Left cardiac atrium (tissue), 4 donors: Measurements from ENCODE around the gene CALM1. TPM values are rescaled to one million over a fixed set of nuclear protein-coding genes. Genes with fewer than 3 reads are reported as not detected.
"Not testable (repeated sequence)": the region's sequence is repeated elsewhere in the genome, so short reads cannot be mapped to it uniquely, and the experiment has no call there.

ENCODE experiments used
- ATAC-seq, 2 donors: fragments of 200-7000 bp; cut with Tn5 transposase; one replicate each; pipeline ENCODE4 v1.9.1; 2020; ENCODE audit warnings: mild to moderate bottlenecking in 2 of 2, moderate library complexity in 2 of 2
- DNase-seq: peaks from one replicate; pipeline ENCODE4 v3.0.0-alpha.2; 2020
- intact Hi-C, 2 donors: fragments of 100-400 bp; cut with DNase I; formaldehyde crosslinking; loops; one replicate each; pipeline versions ENCODE4 v1.14.1 to v1.15.1; 2022 to 2023
- total RNA-seq, 2 donors: library from RNA; stranded (reverse); fragmentation: NEBNext Ultra II Directional; extraction: Animal tissue kit (Norgen Biotek cat#: 25700); gene quantifications; one replicate each; pipeline ENCODE4 v1.2.1, GENCODE V29; 2021
- donor health status: DM: no; HTN: yes; CAD: no.
- donor health status: DM: no; HTN: yes; CAD: no; lungs with severe emphysema.
- donor health status: DM: yes; HTN: yes; CAD: no.
- donor health status: Dilated cardiomyopathy.

Gene CALM1
- total RNA-seq, 2 donors from 2014 or later, result 428 to 511 TPM

- DNase-seq, result peak; percentile 73
- peak; percentile 39 to 46 for ATAC-seq
- intact Hi-C loops, result loop anchor here in 1 of 2 donors (1.0 to 5.0 kb wide), 3 partner anchors 15 to 315 kb away; partner anchors contain the start of genes CALM1 and NRDE2
Measured at GRCh38 chr14:90382491-90383125, 14.2 kb upstream of the CALM1 start.

DNA sequence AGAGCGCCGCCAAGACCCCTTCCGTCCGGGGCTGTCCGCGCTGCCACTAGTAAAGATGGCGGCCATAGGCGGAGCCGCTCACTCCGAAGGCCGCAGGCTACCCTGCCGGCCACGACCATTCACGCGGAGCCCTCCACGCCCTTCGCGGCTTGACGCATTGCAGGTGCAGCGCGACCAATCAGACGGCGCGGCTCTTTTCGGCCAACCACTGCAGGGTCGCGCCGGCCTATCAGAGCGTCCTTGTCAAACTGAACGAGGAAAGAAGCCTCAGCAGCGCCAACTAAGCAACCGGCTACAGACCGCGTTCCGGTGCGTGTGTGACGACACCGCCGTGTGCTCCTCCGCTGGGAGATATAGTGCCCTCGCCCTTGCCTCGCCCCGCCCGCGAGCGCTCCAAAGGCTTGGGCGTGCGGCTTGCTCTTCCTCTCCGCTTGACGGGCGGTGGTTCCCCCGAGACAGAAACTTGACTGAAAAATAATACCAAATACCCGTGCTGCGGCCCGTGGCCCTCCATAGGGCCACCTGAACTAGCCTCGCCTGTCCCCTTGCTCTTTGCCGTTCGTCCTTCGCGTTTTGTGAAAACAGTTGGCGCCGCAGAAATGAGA lies 13.6 kb upstream of the CALM1 start:
- ATAC-seq (peak; percentile 93 to 96), DNase-seq (peak; percentile 100)
- intact Hi-C loops, result loop anchor here in 1 of 2 donors (1.0 to 5.0 kb wide), 3 partner anchors 14 to 314 kb away; partner anchors contain the start of genes CALM1 and NRDE2

DNA sequence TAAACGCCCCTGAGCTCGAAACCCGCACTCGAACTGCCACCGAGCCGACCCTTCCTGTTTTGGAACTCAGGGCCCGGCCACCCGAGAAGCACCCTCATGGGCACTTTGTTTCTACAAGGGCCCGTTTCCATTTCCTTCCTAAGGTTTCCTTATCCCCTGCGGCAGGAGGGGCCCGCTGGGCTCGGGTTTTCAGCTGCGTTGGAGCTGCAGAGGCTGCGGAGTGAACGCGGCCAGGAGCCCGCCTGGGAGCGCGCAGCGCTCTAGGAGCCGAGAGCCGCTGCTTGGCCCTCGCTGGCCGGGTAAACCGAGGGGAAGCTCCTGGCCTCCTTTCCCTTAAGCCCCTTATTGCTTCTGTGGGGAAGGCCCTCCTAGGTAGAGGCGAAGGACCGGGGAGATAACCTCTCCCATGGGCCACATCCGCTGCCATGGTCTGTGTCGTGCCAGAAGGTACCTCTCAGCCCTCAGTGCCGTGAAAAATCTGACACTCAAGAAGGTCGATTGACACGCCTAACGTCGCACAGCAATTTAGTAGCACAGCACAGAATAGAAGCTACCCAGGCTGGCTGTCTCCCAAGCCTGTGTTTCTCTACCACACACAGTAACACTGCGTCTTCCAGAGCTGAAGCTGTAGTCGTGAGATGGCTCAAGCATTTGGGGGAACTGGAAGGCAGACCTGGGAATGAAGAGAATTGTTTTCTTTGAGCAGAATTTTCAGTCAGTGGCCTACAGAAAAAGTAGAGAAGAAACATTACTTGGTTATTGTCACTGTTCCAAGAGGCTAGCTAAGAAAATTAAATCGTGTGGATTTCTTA lies 12.9 kb upstream of the CALM1 start:
- intact Hi-C loops, result loop anchor here in 1 of 2 donors (1.0 to 5.0 kb wide), 3 partner anchors 13 to 313 kb away; partner anchors contain the start of genes CALM1 and NRDE2
- DNase-seq, result peak; percentile 71
- peak; percentile 35 to 49 for ATAC-seq

GRCh38 chr14:90384543-90384911 lies 12.3 kb upstream of the CALM1 start:
- DNase-seq, result no peak
- ATAC-seq, result no peak
- intact Hi-C loops, result loop anchor here in 1 of 2 donors (5.0 kb wide), 2 partner anchors 52 to 313 kb away; partner anchors contain the start of gene NRDE2

GRCh38 chr14:90386321-90386720 lies 10.5 kb upstream of the CALM1 start:
- intact Hi-C loops, result no loop called here
- DNase-seq (no peak), ATAC-seq (no peak)

DNA sequence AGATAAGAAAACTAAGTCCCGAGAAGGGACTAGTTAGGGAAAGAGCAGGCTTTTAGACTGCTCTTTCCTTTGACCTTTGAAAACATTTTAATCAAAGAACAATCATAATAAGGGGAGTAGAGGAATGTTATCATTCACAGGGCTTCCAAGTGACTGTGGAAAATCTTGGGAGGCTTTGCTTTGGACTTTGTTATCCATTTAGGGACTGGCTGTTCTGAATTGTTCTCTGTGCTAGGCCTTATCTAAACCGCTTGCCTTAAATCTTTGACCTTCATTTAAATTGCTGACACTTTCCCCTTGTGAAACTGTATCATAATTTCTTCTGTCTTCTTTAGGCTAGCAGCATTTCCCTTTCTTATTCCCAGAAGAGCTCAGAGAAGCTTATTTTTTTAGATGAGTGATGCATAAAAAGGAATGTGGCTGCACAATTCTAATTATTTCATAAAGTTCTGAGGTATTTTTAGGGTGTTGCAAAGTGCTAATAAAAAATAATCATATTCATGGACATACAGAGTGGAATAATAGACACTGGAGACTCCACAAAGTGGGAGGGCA lies 9.5 kb upstream of the CALM1 start:
- intact Hi-C loops, result no loop called here
- DNase-seq, result no peak
- ATAC-seq, result no peak

- peak in 1 of 2 donors; percentile 30 for ATAC-seq
- no peak for DNase-seq
- intact Hi-C loops, result no loop called here
Measured at GRCh38 chr14:90388437-90388836, 8.4 kb upstream of the CALM1 start.

DNA sequence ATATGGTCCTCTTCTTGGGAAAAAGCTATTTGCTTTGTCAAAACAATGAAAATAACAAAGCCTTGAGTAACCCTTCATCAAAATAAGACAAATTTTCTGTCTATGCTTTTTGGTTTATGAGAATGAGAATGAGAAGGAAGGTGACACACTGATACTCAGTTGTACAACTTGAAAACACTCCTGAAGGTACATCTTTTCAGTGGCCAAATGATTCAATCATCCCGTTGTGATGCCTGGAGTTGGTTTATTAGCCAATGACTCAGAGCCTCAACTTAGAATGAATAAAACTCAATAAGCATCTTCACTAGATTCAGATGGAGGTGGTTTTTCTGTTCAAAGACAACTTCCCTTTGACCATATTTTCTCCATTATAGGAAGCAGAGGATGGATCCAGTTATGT lies 7.8 kb upstream of the CALM1 start:
- DNase-seq, result no peak
- no peak for ATAC-seq
- intact Hi-C loops, result no loop called here

- no peak for DNase-seq
- intact Hi-C loops, result loop anchor here in 1 of 2 donors (10.0 kb wide), 2 partner anchors 89 to 361 kb away; no protein-coding TSS in a partner anchor
- no peak for ATAC-seq
Measured at GRCh38 chr14:90393966-90394365, 2.9 kb upstream of the CALM1 start.

- not testable (repeated sequence) for ATAC-seq, DNase-seq
- intact Hi-C loops, result loop anchor here (5.0 to 10.0 kb wide), 3 partner anchors 90 to 360 kb away; no protein-coding TSS in a partner anchor
Measured at GRCh38 chr14:90394782-90395181, 2.0 kb upstream of the CALM1 start.

DNA sequence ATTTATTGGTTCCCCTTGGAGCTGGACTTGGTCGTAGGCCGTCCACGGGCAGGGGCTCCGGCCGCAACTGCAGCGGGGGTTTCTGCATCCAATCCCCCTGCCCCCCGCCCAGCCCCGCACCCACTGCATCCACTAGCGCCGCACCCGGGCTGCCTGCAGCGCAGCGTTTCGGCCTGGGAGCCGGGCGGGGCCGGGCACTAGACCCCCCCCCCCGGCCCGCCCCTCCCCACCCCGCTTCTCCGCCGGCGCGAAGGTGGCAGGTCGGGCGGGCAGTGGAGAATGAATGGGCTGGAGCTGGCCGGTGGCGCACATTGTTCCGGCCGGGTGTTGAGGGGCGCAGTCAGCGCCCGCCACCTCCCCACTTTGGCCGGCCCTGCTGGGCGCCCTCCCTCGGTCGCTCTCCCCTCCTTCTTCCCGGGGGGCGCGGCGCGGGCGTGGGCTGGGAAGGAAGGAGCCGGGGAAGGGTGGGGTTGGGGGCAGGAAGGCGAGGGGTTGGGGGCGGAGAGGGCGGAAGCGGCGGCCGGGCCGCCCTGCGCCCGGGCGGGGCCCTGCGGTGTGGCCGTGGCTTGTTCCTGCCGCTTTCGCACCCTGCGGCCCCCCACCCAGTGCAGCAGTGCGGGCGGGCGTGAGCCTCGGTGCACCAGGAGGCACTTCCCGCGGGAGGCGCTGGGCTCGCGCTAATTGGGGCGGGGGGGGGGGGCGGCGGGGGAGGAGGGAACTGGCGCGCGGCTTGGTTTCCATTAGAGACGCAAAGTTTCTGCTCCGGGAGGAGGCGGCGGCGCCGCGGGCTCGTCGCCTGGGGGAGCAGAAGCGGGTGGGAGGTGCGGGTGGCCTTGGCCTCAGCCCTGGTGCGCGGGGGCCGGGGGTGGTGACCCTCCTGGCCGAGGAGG lies 841 bp downstream of the CALM1 start:
- intact Hi-C loops, result loop anchor here (1.0 to 10.0 kb wide), 4 partner anchors 14 to 357 kb away; no protein-coding TSS in a partner anchor
- ATAC-seq (peak; percentile 51 to 75), DNase-seq (peak; percentile 82)

- intact Hi-C loops, result loop anchor here (5.0 to 10.0 kb wide), 3 partner anchors 94 to 356 kb away; no protein-coding TSS in a partner anchor
- DNase-seq (peak; percentile 52), ATAC-seq (peak; percentile 1 to 15)
Measured at GRCh38 chr14:90398315-90398839, 1.5 kb downstream of the CALM1 start.

- intact Hi-C loops, result loop anchor here (5.0 to 10.0 kb wide), 3 partner anchors 94 to 356 kb away; no protein-coding TSS in a partner anchor
- ATAC-seq (no peak), DNase-seq (no peak)
Measured at GRCh38 chr14:90398841-90399540, 2.2 kb downstream of the CALM1 start.

DNA sequence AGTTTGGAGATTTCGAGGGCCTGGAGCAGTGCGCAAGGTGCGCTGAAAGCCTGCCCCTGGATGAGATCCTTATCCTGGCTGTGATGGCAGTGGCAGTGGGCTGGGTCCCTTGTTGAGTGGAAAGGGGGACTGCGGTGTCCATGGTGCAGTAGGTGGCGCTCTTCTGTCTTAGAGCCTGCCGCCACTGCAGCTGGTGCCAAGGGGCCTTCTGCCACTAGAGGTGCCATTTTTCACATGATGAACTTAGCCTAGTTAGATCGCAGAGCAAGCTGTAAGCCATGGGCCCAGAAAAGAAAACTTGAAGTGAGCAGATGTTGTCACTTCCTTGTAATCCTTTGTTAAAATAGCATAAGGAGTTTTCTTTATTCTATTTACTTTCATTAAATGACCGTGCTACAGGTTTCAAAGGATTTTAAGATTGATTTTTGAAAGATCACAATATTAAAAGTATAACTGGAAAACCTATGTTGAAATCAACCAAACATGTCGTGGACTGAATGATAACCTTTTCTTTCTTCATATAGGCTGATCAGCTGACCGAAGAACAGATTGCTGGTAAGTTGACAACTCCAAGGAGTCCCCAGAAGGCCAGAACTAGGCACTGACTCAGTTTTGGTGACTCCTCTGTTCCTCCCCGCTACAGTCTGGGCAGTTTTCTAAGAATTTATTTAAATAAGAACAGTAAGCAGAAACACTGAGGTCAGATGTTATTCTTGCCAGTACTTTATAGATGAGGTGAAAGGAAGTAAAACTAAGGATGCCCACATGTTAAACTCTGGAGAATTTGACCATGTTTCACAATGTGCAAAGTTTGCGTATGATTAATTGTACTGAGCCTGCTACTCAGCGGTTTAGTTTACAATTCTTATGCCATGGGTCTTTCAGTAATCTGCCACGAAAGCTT lies 3.0 kb downstream of the CALM1 start:
- ATAC-seq (peak; percentile 49 to 55), DNase-seq (peak; percentile 92)
- intact Hi-C loops, result loop anchor here (5.0 to 10.0 kb wide), 5 partner anchors 95 to 355 kb away; no protein-coding TSS in a partner anchor

DNA sequence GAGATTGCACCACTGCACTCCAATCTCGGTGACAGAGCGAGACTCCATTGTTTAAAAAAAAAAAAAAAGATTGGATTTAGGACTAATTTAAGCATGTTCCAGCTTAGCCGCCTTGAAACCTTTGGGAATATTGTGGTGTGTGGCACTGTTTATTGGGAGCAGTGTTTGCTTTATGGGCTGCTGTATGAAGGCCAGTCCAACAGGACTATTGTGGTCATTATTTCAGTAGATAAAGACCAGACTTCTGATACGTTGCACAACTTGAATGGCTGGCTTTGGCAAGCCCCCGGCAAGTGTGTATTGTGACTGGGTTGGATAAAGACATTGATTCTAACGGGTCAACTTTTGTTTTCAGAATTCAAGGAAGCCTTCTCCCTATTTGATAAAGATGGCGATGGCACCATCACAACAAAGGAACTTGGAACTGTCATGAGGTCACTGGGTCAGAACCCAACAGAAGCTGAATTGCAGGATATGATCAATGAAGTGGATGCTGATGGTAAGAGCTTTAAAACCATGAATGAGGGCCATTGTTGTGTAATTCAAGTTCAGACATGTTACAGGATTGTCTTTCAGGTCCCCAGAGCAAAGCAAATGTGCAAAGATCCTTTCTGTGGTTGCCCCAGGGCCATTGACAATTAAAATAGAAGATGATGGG lies 4.2 kb downstream of the CALM1 start:
- intact Hi-C loops, result loop anchor here (10.0 kb wide), 2 partner anchors 114 to 134 kb away; no protein-coding TSS in a partner anchor
- no peak for ATAC-seq
- DNase-seq, result no peak
